NB4 (cell line): ENCODE data around the gene INPP5D.

Experiments
- DNase-seq: peaks from one replicate; pipeline ENCODE4 v3.0.0; 2010; ENCODE audit warnings: low read depth
- H3K4me3 ChIP-seq: one replicate; pipeline ENCODE4 v1.5.1; 2011; ENCODE audit warnings: mild to moderate bottlenecking, low read depth, low read length, moderate library complexity
- CTCF ChIP-seq: IDR thresholded peaks from one replicate; pipeline ENCODE4 v1.5.1; 2012; ENCODE audit warnings: low read depth, low read length
- MAX ChIP-seq: IDR thresholded peaks from 2 replicates; pipeline ENCODE4 v1.6.1; 2011; ENCODE audit warnings: low read depth, low read length
- MYC ChIP-seq: IDR thresholded peaks from 2 replicates; pipeline ENCODE4 v1.6.1; 2011; ENCODE audit warnings: low read depth, low read length
- POLR2A ChIP-seq: IDR thresholded peaks from 2 replicates; pipeline ENCODE4 v1.6.1; 2011; ENCODE audit warnings: mild to moderate bottlenecking; ENCODE audit not compliant: insufficient read length; ENCODE audit errors: extremely low read depth

INPP5D gene

GRCh38 chr2:233233618-233234230 lies 173.6 kb downstream of the INPP5D start:
- no peak overlapping the region for H3K4me3 ChIP-seq
- TF ChIP-seq CTCF: no peak
- no peak; the same call in 1 of the 2 replicates for TF ChIP-seq MYC
- peak; percentile 80 for DNase-seq

- no peak for TF ChIP-seq POLR2A
- no peak for TF ChIP-seq MYC
- no peak for TF ChIP-seq MAX
- no peak for TF ChIP-seq CTCF
- no peak overlapping the region for H3K4me3 ChIP-seq
- DNase-seq: no peak
Measured at GRCh38 chr2:233234264-233234663, 174.1 kb downstream of the INPP5D start.

- H3K4me3 ChIP-seq: no peak overlapping the region
- DNase-seq: no peak
- no peak for TF ChIP-seq MAX
Measured at GRCh38 chr2:233234996-233235395, 174.9 kb downstream of the INPP5D start.

- TF ChIP-seq POLR2A (no peak), CTCF (no peak), MAX (no peak), MYC (no peak)
- H3K4me3 ChIP-seq: no peak overlapping the region
- no peak for DNase-seq
Measured at GRCh38 chr2:233235977-233236376, 175.8 kb downstream of the INPP5D start.

- no peak for DNase-seq
- H3K4me3 ChIP-seq: no peak overlapping the region
- no peak for TF ChIP-seq MAX
- no peak for TF ChIP-seq MYC
- no peak for TF ChIP-seq POLR2A
- no peak for TF ChIP-seq CTCF
Measured at GRCh38 chr2:233236820-233237589, 176.9 kb downstream of the INPP5D start.

GRCh38 chr2:233240897-233241296 lies 180.8 kb downstream of the INPP5D start:
- peak; percentile 58 for DNase-seq
- TF ChIP-seq MAX (no peak), MYC (no peak), POLR2A (no peak), CTCF (no peak)
- H3K4me3 ChIP-seq: no peak overlapping the region
